GM20000 (cell line): Measurements from ENCODE around the gene BCL2A1.
"Not testable (repeated sequence)": the region's sequence is repeated elsewhere in the genome, so short reads cannot be mapped to it uniquely, and the experiment has no call there.

ENCODE experiments used
- DNase-seq: peaks from one replicate; pipeline ENCODE4 v3.0.0; 2012; ENCODE audit warnings: low spot score
- CTCF ChIP-seq: IDR thresholded peaks from 2 replicates; pipeline ENCODE4 v1.5.1; 2012; ENCODE audit warnings: mild to moderate bottlenecking, control low read depth; ENCODE audit errors: extremely low read depth, missing control alignments

Gene BCL2A1

GRCh38 chr15:79964232-79964805 lies 6.7 kb downstream of the BCL2A1 start:
- DNase-seq: no peak
- TF ChIP-seq CTCF: no peak

DNA sequence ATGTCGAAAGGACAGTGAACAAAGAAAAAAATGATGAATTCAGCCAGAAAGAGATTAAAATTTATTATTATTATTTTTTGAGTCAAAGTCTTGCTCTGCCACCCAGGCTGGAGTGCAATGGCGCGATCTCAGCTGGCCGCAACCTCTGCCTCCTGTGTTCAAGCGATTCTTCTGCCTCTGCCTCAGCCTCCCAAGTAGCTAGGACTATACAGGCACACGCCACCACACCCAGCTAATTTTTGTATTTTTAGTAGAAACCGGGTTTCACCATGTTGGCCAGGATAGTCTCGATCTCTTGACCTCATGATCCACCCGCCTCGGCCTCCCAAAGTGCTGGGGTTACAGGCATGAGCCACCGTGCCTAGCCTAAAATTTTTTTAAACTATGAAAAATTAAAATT lies 8.1 kb downstream of the BCL2A1 start:
- DNase-seq: not testable (repeated sequence)

DNA sequence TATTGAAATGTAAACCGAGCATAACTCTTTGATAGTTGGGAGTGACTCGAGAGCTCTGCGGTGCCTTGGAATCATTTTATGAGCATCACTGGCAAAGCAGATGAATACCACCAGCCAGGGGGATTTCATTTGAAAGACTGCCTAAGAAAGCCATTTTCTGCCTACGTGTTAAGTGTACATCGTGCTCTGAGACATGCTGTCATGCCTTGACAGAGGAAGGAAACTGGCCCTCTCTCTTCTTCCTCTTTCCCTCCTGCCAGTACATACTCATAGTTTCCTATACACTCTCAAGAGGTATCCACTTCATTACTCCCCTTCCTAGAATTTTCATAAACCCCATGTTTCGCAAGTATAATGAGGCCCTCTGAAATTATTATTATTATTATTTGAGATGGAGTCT lies 8.8 kb downstream of the BCL2A1 start:
- DNase-seq: no peak
- TF ChIP-seq CTCF: no peak

- TF ChIP-seq CTCF: no peak
- no peak for DNase-seq
Observed at GRCh38 chr15:79960502-79961212, 10.3 kb downstream of the BCL2A1 start.

- no peak for DNase-seq
Observed at GRCh38 chr15:79957741-79958140, 13.3 kb downstream of the BCL2A1 start.

GRCh38 chr15:79956354-79956939 lies 14.5 kb downstream of the BCL2A1 start:
- DNase-seq: no peak
- TF ChIP-seq CTCF: no peak

More at GRCh38 chr15:79957741-79958140, 13.3 kb downstream of the BCL2A1 start:
- TF ChIP-seq CTCF: no peak

GRCh38 chr15:79954661-79955060 lies 16.3 kb downstream of the BCL2A1 start:
- TF ChIP-seq CTCF: no peak
- no peak for DNase-seq
